Sigmoid colon (tissue), 7 donors: ENCODE results near the gene PCLO. TPM values are rescaled to one million over a fixed set of nuclear protein-coding genes. Genes with fewer than 3 reads are reported as not detected.

Experiments
- DNase-seq: peaks from one replicate; pipeline ENCODE4 v3.0.0-alpha.2; 2019
- H3K27ac ChIP-seq, 4 donors: fragments of 200-600 bp; sonication (generic); one replicate each; pipeline ENCODE4 v1.5.1; 2016 to 2019; ENCODE audit warnings: mild to moderate bottlenecking in 1 of 4
- H3K27me3 ChIP-seq, 3 donors: fragments of 200-600 bp; sonication (generic); one replicate each; pipeline ENCODE4 v1.5.1; 2019; ENCODE audit warnings: mild to moderate bottlenecking in 1 of 3
- H3K36me3 ChIP-seq, 4 donors: fragments of 200-600 bp; sonication (generic); one replicate each; pipeline ENCODE4 v1.5.1; 2016 to 2019
- H3K4me1 ChIP-seq, 4 donors: fragments of 200-600 bp; sonication (generic); one replicate each; pipeline ENCODE4 v1.5.1; 2017 to 2019
- H3K4me3 ChIP-seq, 4 donors: fragments of 200-600 bp; sonication (generic); one replicate each; pipeline ENCODE4 v1.5.1; 2017 to 2019; ENCODE audit warnings: mild to moderate bottlenecking in 2 of 4, moderate library complexity in 1 of 4
- H3K9me3 ChIP-seq, 4 donors: fragments of 200-600 bp in 3 of 4; sonication (generic) in 3 of 4; one replicate each; pipeline versions ENCODE4 v1.5.1 to v1.6.1; 2013 to 2019
- CTCF ChIP-seq, 4 experiments: fragments of 450-650 bp in 3 of 4; fragments of 200-600 bp in 1 of 4; IDR thresholded peaks; one replicate each; pipeline ENCODE4 v1.5.1; 2016 to 2019; ENCODE audit warnings: antibody characterized with exemption in 4 of 4, mild to moderate bottlenecking in 3 of 4, moderate library complexity in 2 of 4
- EP300 ChIP-seq, 4 donors: sonication (generic); formaldehyde crosslinking; IDR thresholded peaks; one replicate each; pipeline ENCODE4 v1.6.1; 2017; ENCODE audit warnings: antibody characterized with exemption in 4 of 4
- POLR2A ChIP-seq, 2 donors: fragments of 450-650 bp; IDR thresholded peaks; one replicate each; pipeline ENCODE4 v1.6.1; 2016; ENCODE audit warnings: antibody characterized with exemption in 2 of 2, mild to moderate bottlenecking in 2 of 2, moderate library complexity in 2 of 2
- POLR2AphosphoS5 ChIP-seq, 4 donors: sonication (generic); formaldehyde crosslinking; IDR thresholded peaks; one replicate each; pipeline ENCODE4 v1.6.1; 2017; ENCODE audit warnings: antibody characterized with exemption in 4 of 4
- WGBS, 2 donors: extraction: QIAGEN DNeasy Blood & Tissue Kit; methylation state at CpG; one replicate each; pipeline ENCODE4 v1.1.7; 2013; 5-methylcytosine and 5-hydroxymethylcytosine counted together
- intact Hi-C: fragments of 100-400 bp; cut with DNase I; formaldehyde crosslinking; loops from one replicate; pipeline ENCODE4 v1.15.1; 2023
- polyA plus RNA-seq, 3 donors: library from polyadenylated mRNA; stranded (reverse); fragments of 200-250 nt; gene quantifications; one replicate each; pipeline ENCODE4 v1.2.3, GENCODE V29; 2013
- total RNA-seq, 4 donors: library from RNA; depleted of rRNA; stranded (reverse); fragments of >200 nt; gene quantifications; one replicate each; pipeline ENCODE4 v1.1.0, GENCODE V29; 2016
- donor health status: healthy with polysubstance abuse.
- donor health status: Bipolar disorder and iron deficiency.
- donor health status: healthy.

PCLO gene
- total and polyA plus RNA-seq, 7 donors, result 1.4 to 6.1 (median 2.8) TPM

- no peaks in the 10 kb centered on the region for H3K4me1 ChIP-seq
- H3K4me3 ChIP-seq, result no peak overlapping the region
- no peak overlapping the region for H3K27ac ChIP-seq
- no peak for DNase-seq
- TF ChIP-seq POLR2AphosphoS5 (IDR thresholded peaks at IDR 0.05) (no peak), CTCF (IDR thresholded peaks at IDR 0.05) (no peak), POLR2A (IDR thresholded peaks at IDR 0.05) (no peak), EP300 (IDR thresholded peaks at IDR 0.05) (no peak)
- no peaks in the 10 kb centered on the region for H3K9me3 ChIP-seq
- no peaks in the 10 kb centered on the region for H3K27me3 ChIP-seq
- intact Hi-C loops, result no loop called here
- WGBS, 2 donors, result 87 to 88% methylated on average over 3 of the region's 3 CpGs
- H3K36me3 ChIP-seq, result no peaks in the 10 kb centered on the region
Observed at GRCh38 chr7:82762880-82763279, 399.8 kb downstream of the PCLO start.

GRCh38 chr7:82760831-82761230 is 401.9 kb downstream of the PCLO start:
- Histone ChIP-seq H3K9me3 (no peaks in the 10 kb centered on the region), H3K4me1 (no peaks in the 10 kb centered on the region), H3K27me3 (no peaks in the 10 kb centered on the region), H3K27ac (no peak overlapping the region), H3K4me3 (no peak overlapping the region), H3K36me3 (no peaks in the 10 kb centered on the region)
- no peak for DNase-seq
- WGBS, 2 donors, result 74 to 81% methylated on average over 2 of the region's 2 CpGs
- no peak for TF ChIP-seq POLR2A (IDR thresholded peaks at IDR 0.05)
- TF ChIP-seq CTCF (IDR thresholded peaks at IDR 0.05), result no peak
- TF ChIP-seq EP300 (IDR thresholded peaks at IDR 0.05), result no peak
- TF ChIP-seq POLR2AphosphoS5 (IDR thresholded peaks at IDR 0.05), result no peak
- intact Hi-C loops, result no loop called here

- H3K9me3 ChIP-seq, result no peaks in the 10 kb centered on the region
- no peaks in the 10 kb centered on the region for H3K36me3 ChIP-seq
- H3K4me1 ChIP-seq, result no peaks in the 10 kb centered on the region
- H3K27ac ChIP-seq, result no peak overlapping the region
- TF ChIP-seq POLR2AphosphoS5 (IDR thresholded peaks at IDR 0.05) (no peak), POLR2A (IDR thresholded peaks at IDR 0.05) (no peak), EP300 (IDR thresholded peaks at IDR 0.05) (no peak), CTCF (IDR thresholded peaks at IDR 0.05) (no peak)
- intact Hi-C loops, result no loop called here
- no peaks in the 10 kb centered on the region for H3K27me3 ChIP-seq
- H3K4me3 ChIP-seq, result no peak overlapping the region
- no peak for DNase-seq
Observed at GRCh38 chr7:82760074-82760473, 402.6 kb downstream of the PCLO start.

- intact Hi-C loops, result no loop called here
- no peak for TF ChIP-seq EP300 (IDR thresholded peaks at IDR 0.05)
- no peak for TF ChIP-seq POLR2A (IDR thresholded peaks at IDR 0.05)
- TF ChIP-seq CTCF (IDR thresholded peaks at IDR 0.05), result no peak
- no peak for TF ChIP-seq POLR2AphosphoS5 (IDR thresholded peaks at IDR 0.05)
- WGBS, 2 donors, result 91% methylated on average over 5 of the region's 5 CpGs
- no peaks in the 10 kb centered on the region for H3K27me3 ChIP-seq
- no peaks in the 10 kb centered on the region for H3K4me1 ChIP-seq
- H3K9me3 ChIP-seq, result no peaks in the 10 kb centered on the region
- no peak overlapping the region for H3K27ac ChIP-seq
- H3K36me3 ChIP-seq, result no peaks in the 10 kb centered on the region
- H3K4me3 ChIP-seq, result no peak overlapping the region
- no peak for DNase-seq
Observed at GRCh38 chr7:82755705-82756551, 406.8 kb downstream of the PCLO start.
